NCI-H2081 treated with DMSO at 0.1 percent for 48 hours (cell line): Measurements from ENCODE around the gene DMKN.

ENCODE experiments used
- DNase-seq: peaks from one replicate; lab custom pipeline; 2025; lab: John Stamatoyannopoulos, UW

Gene DMKN, protein sequence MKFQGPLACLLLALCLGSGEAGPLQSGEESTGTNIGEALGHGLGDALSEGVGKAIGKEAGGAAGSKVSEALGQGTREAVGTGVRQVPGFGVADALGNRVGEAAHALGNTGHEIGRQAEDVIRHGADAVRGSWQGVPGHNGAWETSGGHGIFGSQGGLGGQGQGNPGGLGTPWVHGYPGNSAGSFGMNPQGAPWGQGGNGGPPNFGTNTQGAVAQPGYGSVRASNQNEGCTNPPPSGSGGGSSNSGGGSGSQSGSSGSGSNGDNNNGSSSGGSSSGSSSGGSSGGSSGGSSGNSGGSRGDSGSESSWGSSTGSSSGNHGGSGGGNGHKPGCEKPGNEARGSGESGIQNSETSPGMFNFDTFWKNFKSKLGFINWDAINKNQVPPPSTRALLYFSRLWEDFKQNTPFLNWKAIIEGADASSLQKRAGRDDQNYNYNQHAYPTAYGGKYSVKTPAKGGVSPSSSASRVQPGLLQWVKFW

DNA sequence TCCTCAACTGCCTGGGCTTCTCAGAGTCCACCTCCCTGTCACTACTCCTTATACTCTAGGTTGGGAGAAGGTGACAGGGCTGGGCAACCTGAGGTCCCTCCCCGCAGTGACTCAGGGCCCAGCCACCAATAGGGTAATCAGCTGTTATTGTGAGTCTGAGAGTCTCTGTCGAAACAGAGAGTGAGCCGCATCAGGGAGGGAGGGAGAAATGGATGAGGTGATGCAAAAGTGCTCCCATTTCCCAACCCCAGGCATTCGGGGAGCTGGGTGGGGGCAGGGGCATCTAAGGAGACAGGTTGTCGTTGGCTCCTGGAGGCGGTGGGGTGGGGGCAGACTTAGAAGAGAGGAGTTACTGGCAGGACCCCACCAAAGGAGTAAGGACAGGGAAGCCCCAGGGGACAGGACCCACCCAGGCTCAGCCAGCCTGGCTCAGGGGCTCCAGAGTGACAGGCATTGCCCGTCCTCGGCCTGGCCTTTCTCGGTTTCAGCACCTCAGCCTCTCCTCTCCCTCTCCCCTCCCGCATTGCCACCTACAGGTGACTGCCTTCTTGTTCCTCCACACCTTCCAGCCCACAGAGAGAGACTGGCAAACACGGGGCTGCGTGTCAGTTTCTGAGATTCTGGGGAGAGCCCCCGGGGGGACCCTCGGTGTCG lies at the start of gene DMKN:
Gene DMKN (minus strand): TSS at position 22 of the 654 bp plus-strand sequence. CDS start 174 bp downstream, outside the sequence.
- DNase-seq: no peak

DNA sequence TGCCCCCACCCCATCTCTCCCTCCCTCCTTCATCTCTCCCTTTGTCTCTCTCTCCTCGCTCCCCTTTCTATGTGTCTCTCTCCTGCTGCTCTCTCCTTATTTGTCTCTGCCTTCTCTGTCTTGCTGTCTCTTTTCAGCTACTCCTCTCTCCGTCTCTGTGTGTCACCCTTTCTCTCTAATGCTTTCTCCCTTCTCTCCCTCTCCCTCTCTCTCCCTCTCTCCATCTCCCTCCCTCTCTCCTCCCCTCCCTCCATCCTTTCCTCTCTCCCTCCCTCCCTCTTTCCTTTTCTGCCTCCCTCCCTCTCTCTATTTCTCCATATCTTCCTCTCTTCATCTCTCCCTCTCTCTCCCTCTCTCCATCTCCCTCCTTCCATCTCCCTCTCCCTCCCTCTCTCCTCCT lies 49.3 kb upstream of the DMKN start:
- no peak for DNase-seq

DNA sequence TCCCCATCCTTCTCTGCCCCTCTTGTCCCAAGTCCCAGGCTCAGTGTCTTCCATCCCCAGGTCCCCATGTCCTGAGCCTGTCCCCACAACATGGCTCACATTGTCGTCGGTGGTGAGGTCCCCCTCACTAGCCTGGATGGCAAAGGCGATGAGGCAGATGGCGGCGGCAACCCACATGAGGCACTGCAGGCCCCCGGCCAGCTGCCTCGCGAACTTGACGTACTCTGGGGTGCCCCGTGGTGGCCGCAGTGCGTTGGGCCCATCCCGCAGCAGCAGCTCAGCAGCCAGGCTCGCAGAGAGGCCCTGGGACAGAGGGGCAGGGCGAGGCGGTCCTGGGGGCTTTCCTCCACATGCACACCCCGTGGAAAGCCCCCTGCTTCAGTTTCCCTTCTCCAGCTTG lies 48.9 kb upstream of the DMKN start:
- DNase-seq: no peak

DNA sequence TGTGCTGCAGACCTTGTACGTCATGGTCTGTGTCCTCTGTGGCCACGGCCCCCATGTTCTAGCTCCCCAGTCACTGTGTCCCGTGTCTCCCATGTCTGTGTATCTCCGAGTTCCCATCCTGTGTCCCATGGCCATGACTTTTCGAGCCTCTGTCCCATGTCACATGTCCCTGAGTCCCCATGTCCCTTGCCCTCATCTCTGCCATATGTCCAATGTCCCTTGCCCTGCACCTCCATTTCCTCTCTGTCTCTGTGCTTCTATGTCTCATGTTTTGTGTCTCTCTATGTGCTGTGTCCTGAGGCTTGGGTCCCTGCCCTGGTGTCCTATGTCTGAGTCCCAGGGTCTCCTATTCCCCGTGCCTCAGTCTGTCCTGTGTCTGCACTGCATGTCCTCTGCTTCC lies 48.0 kb upstream of the DMKN start:
- no peak for DNase-seq

DNA sequence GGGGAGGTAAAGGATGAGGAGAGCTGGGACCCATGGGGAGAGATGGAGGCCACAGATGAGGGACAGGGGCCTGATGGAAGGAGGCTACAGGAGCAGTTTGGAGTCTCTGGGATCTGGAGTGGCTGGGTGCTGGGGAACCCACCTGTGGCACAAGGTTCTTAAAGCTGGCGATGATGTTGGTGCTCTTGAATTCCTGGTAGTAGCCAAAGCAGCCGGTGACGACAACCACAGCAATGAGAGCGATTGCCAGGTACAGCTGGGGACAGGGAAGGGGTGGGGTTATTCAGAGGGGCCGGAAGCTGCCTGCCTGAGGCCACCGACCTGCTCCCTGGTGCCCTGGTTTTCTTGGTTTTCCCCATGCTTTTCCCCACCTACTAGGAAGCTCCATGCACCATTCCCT lies 47.2 kb upstream of the DMKN start:
- no peak for DNase-seq

DNA sequence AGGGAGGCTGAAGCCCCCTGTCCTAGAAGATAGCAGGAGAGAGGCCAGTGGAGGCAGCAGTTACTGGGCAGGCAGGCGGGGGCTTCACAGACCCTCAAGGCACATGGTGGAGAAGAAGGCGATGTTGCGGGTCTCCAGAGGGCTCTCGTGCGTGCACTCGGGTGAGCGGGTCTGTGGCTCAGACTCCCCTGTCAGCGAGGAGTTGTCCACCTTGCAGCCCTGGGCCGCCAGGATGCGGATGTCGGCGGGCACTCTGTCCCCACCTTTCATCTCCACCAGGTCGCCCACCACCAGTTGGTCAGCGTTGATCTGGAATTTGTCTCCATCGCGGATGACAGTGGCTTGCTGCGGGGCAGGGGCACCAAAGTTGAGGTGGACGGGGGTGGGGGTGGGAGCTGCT lies 46.8 kb upstream of the DMKN start:
- no peak for DNase-seq

DNA sequence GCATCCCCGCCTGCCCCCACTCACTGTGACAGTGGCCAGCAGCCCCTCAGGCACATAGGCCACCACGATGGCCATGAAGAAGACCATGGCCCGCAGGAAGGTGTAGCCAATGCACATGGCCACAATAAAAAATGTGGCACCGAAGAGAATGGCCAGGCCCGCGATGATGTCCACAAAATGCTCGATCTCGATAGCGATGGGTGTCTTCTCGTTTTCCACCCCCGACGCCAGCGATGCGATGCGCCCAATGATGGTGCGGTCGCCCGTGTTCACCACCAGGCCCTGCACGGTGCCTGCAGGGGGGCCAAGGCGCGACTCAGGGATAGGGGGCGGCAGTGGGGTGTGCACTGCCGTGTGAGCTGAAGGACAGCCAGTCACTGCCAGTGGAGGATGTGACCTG lies 46.3 kb upstream of the DMKN start:
- DNase-seq: no peak

DNA sequence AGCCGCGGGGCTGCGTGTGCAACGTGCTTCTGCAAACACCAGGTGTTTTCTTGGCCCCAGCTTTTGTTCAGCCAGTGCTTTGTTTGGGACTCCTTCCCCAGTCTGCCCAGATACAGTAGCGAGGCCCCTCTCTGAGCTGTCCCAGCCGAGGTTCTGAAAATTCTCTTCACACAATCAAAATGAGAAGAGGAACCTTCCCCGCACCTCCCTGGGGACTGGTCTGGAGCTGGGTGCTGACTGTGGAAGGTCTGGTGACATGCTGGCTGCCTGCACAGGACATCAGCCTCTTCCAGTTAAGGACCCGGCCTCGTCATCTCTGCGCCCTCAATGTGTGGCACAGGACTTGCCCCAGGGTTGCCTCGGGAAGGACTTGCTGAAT lies 45.8 kb upstream of the DMKN start:
- DNase-seq: no peak

DNA sequence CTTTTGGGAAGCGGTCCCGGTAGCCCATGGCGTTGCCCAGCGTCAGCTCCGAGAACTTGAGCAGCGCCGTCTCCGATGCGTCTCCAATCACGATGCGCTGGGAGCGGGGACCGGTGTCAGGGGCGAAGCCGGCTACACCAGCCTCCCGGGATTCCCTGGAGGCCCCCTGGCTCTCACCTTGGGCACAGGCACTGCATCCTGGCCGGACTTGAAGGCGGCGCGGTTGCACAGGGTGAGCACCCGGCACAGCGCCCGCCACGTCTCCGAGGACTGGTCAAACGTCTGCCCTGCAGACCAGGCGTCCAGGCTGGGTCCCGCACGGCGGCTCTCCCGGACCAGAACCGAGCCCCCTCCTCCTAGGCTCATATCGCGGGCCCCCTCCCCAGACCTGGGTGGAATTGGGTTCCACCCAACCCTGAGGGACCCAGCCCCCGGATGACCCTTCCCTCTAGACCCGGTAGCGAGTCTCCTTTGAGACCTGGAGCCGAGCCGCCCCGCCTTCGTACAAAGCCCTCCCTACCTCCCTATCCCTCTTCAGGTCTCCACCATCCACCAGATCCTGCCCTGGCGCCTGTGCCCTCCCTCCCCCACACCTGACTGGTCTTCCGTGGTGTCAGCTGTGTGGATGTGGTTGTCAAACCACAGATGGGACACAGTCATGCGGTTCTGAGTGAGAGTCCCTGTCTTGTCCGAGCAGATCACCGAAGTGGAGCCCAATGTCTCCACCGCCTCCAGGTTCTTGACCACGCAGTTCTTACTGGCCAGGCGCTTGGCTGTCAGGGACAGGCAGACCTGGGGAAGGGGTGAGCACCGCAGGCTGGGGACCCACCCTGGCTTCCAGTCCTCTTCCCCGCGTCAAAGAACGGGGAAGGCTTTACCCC lies 45.2 kb upstream of the DMKN start:
- no peak for DNase-seq

DNA sequence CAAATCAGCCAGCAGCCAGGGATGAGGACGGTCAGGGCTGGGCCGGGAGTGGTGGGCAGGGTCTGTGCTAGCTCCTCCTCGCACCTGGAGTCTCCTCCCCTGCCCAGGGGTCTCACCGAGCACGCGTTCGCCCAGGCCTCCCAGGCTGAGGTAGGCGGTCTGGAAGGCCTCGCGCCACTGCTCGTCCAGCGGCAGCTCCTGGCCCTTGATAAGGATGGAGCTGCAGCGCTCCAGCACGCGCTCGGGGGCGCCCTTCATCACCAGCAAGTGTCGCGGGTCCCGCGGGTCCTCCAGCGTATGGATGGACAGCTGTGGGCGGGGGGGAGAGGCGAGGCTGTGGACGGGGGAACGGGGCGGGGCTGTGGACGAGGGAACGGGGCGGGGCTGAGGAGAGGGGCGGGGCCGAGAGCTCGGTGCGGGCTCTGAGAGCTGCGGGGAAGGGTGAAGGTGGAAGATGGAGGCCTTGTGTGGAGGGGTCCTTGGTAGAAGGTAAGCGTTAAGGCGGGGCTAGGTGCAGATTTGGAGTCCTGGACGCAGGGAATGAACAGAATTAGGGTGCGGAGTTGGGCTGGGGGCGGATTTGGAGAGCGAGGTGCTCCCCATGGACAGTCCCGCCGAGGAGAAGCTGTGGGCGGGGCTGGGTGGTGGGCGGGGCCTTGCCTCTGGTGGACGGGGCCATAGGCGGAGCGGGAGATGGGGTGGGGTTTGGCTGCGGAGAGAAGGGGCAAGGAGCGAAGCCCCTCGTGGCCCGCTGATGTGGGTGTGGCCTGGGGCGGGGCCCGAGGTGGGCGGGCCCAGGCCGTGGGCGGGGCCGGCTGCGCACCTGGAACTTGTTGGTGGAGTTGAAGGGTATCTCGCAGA lies 44.3 kb upstream of the DMKN start:
- DNase-seq: no peak

DNA sequence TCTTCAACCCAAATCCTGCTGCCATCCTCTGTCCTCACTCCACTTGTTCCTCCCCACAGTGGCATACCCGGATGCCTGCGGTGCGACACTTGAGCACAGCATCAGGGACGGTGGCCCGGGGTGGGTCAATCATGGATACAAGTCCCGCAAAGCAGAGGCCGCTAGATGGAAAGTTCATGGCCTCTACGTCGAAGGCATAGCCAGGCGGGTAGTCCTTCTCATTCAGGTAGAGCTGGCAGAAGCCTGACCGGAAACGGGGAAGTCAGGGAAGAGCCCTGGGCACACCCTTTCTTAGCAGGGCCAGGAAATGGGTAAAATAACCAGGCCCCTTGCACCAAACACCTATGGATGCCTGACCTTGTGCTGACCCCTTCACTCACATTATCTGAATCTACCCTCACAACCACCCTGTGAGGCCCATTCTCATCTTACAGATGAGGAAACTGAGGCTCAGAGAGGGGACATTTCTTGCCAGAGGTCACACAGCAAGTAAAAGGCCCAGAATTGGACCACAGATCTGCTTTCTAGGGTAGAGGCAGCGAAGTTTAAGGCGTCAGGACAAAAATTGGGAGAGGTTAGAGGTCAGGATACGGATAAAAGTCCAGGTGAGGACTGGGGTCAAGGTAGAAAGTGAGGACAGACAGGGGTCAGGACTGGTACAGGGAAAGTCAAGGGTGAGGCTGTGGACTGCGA lies 43.5 kb upstream of the DMKN start:
- DNase-seq: no peak

DNA sequence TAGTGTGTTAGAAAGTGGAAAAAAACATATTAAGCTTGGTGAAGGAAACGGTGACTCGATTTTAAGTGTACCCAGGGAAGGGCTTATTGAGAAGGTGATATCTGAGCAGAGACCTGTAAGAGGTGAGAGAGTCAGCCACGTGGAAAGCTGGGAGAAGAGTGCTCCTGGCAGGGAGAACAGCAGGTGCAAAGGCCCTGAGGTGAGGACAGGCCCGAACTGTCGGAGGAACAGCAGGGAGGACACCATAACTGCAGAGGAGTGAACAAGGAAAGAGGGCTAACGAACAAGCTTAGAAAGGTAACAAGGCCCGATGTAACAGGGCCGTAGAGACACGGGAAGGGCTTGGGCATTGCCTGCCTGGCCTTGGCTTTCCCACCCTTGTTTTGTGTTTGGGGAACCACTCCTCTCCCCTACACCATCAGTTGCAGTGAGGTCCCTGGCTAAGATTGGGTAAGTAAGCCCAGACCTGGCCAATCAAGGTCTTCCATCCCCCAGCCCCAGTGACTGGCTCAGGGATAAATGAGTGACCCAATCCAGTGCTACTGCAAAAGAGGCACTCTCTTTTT lies 42.7 kb upstream of the DMKN start:
- DNase-seq: no peak

DNA sequence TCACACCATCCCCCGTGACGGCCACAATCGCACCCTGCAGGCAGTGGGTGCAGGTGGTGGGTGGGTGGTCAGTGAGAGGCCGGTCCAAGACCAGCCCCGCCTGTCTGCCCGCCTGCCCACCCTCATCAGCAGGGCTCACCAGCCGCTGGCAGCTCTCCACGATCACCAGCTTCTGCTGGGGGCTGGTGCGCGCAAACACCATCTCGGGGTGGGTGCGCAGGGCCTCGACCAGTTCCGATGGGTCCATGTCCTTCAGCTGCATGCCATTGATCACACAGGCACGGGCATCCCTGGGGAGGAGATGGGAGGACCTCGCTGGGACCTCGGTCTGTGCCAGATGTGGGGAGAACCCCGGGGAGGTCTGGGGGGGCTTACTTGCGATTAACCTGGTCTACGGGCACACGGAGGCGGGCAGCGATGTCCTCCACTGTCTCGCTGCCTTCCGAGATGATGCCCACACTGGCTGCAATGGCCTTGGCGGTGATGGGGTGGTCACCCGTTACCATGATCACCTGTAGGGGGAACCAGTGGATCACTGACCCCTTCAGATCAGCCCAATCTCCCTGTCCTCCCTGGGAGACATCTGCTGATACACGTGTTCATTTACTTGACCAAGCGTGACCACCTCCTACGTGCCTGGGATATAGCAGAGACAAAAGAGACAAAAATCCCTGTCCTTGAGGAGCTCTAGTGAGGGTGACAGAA lies 42.0 kb upstream of the DMKN start:
- no peak for DNase-seq

DNA sequence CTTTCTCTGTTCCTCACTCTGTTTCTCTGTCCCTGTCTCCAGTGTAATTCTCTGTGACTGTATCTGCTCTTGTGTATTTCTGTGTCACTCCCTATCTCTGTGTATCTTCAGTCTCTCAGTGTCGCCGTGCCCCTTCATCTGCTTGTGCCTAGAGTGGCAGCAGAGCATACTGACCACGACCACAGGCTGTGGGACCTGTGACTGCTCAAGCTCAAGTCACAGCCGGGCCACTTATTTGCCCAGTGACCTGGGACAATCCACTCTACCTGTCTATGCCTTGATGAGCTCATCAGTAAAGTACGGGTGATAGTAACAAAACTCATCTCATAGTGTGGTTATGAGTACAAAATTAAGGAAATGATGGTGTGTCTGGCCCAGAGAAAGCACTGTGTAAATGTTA lies 40.6 kb upstream of the DMKN start:
- no peak for DNase-seq

DNA sequence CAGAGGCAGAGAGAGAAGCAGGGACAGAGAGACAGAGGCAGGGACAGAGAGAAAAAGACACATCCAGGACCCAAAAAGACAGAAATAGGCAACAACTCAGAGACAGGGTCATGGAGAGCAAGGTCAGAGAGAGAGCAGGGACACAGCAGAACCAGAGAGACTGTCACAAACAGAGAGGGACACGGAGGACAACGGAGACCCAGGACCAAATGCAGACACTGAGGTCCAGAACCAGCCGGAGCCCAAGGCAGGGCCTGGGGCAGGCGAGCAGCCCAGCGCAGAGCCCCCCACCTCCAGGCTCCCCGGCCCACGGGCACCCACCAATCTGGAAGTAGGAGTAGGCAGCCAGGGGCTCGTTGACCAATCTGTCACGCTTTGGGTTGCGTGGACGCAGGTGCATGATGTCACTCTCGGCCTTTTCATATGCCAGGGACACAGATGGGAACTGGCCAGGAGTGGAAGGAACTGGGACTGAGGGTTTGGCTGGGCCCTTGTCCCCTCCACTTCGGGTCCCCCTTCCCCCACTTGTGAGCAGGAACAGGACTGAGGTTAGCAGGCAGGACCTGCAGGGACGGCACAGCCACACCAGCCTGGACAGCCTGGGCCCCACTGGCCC lies 40.0 kb upstream of the DMKN start:
- no peak for DNase-seq

DNA sequence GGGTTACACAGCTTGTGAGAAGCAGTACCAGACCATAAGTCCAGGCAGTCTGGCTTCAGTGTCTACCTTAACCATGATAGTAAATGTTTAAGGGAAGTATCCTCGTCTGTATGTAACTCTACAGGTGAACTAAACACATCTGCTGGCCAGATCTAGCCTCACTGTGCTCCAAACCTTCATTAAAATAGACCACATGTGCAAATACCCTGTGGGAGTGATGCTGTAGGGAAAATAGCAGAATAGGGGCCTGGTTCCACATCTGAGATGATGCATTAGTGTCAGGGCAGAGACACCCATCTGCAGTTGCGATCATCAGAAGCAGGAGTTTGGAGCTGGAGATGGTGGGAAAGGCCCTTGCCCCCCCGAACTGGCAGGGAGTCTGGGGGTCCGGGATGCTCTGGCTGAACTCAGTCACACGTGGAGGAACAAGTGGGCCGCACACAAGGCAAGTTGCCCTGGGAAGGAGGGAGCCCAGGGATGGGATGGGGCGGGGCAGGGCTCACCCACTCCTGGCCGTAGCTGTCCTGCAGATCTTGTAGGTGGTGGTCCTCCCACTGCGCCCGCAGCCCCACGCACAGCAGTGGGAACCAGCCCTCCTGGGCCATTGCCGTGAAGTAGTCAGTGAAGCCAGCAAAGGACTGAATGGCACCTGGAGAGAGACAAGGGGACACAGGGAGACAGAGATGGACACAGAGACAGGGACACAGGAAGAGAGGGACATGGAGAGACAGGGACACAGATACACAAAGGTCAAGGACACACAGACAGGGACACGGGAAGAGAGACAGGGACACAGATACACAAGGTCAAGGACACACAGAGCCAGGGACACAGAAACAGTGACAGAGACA lies 39.3 kb upstream of the DMKN start:
- DNase-seq: no peak

DNA sequence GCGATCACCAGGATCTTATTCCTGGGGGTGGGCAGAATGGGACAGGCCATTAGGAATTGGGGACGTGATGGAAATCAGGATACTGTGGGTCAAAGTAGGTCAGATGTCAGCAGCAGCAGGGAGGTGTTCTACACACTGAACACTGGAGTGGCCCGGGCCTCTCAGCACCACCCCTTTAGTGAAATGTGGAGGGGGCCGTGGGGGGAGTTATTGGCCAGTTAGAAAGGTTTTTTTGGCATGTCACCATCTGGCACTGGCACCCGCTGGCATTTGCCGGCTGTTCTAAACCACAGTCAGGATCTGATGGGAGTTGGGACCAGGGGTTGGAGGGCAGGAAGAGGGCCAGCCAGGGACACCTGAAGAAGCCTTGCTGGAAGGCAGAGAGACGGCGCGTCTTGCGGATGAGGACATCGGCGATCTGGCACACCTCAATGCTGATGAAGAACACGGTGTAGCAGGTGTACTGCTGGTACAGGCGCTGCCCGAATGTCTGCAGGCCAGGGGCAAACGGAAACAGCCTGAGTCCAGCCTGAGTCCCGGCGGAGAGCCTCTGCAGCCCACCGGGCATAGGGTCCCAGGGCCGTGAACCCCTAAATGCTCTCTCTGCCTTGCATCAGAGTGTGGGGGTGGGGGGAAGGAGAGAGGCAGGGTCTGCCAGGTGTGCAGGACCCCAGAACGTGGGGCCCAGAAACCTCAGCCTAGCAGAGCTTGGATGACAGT lies 37.8 kb upstream of the DMKN start:
- DNase-seq: no peak
